ENCODE measurements around the gene MCUB.

The MCUB gene

GRCh38 chr4:109729718-109730618 lies 169.9 kb downstream of the MCUB start, which contains the start of gene PLA2G12A:
PLA2G12A (minus strand) TSS chr4:109730070; CDS start chr4:109729809, 261 bp downstream.
- peak; percentile 92 for DNase-seq (ENCODE audit: low spot score)

DNA sequence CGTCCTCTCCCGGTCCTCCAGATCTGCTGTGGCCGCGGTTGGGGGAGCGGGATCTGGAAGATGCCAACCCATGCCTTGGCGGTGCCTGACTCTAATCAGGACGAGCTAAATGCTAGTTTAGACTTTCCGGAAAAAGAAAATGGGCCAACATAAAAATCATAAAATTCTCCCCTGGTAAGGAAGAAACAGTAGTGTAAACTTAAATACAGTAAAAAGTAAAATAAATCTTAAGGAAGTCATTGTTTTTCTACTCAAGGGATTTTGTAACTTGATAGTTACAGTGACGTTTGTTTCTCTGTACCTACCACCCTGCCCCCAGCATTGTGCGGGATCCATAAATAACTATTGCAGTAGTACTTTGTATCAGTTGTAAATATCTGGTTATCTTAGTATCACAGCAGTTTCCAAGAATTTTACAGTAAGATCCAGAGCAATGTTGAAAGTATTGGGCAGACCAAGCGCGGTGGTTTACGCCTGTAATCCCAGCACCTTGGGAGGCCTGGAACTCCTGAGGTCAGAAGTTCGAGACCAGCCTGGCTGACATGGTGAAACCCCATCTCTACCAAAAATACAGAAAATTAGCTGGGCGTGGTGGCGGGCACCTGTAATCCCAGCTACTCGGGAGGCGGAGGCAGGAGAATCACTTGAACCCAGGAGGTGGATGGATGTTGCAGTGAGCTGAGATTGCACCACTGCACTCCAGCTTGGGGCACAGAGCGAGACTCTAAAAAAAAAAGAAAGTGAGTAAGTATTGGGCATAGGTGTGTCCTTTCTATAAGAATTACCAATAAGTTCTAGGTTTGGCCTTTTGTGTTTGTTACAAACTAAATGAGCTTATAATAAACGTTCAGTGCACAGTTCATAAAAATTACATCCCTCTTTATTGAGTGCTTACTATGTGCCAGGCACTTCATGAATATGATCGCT lies 170.8 kb downstream of the MCUB start:
- no peak for DNase-seq (ENCODE audit: low spot score)

GRCh38 chr4:109733728-109734127 lies 173.7 kb downstream of the MCUB start:
- no peak for DNase-seq (ENCODE audit: low spot score)

GRCh38 chr4:109735566-109736365 lies 175.7 kb downstream of the MCUB start:
- DNase-seq (ENCODE audit: low spot score) = no peak
